Measurements from ENCODE around the gene TNNT1.

DNA sequence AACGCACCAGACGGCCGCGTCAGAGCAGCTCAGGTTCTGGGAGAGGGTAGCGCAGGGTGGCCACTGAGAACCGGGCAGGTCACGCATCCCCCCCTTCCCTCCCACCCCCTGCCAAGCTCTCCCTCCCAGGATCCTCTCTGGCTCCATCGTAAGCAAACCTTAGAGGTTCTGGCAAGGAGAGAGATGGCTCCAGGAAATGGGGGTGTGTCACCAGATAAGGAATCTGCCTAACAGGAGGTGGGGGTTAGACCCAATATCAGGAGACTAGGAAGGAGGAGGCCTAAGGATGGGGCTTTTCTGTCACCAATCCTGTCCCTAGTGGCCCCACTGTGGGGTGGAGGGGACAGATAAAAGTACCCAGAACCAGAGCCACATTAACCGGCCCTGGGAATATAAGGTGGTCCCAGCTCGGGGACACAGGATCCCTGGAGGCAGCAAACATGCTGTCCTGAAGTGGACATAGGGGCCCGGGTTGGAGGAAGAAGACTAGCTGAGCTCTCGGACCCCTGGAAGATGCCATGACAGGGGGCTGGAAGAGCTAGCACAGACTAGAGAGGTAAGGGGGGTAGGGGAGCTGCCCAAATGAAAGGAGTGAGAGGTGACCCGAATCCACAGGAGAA, 33.5 kb downstream of the TNNT1 start:
- TF ChIP-seq CTCF (IDR thresholded peaks at IDR 0.05) (no peak), POLR2A (IDR thresholded peaks at IDR 0.05) (no peak), EP300 (IDR thresholded peaks at IDR 0.05) (no peak)

Measured in tibial nerve (tissue), 4 donors.